CD4-positive, alpha-beta T cell treated with Interleukin-4 for 4 hours (primary cell): ENCODE results near the gene HEY2.
A peak's percentile ranks its signal among the peaks of the same experiment; 100 is the strongest.
"Not testable (repeated sequence)": the region's sequence is repeated elsewhere in the genome, so short reads cannot be mapped to it uniquely, and the experiment has no call there.

ENCODE experiments used
- DNase-seq: peaks from one replicate; pipeline ENCODE4 v3.0.0-alpha.2; 2020

The HEY2 gene

DNA sequence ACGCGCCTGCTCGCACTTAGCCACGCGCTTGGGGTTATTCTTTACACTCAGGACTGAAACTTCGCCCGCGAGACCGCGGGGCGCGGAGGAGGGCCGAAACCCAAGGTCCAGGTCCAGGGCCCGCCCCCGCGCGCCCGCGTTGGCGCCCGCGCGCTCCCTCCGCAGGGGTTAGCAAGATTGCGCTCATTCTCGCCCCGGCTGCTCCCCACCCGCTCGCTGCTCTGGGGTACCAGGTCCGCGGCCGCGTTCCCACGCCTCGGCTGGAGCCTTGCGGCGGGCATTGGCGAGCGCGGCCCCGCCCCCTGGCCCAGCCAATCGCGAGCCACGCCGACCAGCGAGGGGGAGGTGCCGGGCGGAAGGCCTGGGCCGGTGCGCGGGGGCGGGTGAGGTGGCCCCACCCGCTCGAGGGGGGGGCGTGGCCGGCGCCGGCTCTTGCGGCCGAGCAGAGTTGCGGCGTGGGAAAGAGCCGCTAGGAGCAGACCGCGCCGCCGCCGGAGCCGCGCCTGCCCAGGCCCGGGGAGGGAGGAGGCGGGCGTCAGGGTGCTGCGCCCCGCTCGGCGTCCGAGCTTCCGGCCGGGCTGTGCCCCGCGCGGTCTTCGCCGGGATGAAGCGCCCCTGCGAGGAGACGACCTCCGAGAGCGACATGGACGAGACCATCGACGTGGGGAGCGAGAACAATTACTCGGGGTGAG, at the start of gene HEY2:
TSS of gene HEY2 (plus strand) at position 460 of the 692 bp plus-strand sequence. CDS start at position 605, 145 bp downstream.
- DNase-seq, result peak; percentile 77

DNA sequence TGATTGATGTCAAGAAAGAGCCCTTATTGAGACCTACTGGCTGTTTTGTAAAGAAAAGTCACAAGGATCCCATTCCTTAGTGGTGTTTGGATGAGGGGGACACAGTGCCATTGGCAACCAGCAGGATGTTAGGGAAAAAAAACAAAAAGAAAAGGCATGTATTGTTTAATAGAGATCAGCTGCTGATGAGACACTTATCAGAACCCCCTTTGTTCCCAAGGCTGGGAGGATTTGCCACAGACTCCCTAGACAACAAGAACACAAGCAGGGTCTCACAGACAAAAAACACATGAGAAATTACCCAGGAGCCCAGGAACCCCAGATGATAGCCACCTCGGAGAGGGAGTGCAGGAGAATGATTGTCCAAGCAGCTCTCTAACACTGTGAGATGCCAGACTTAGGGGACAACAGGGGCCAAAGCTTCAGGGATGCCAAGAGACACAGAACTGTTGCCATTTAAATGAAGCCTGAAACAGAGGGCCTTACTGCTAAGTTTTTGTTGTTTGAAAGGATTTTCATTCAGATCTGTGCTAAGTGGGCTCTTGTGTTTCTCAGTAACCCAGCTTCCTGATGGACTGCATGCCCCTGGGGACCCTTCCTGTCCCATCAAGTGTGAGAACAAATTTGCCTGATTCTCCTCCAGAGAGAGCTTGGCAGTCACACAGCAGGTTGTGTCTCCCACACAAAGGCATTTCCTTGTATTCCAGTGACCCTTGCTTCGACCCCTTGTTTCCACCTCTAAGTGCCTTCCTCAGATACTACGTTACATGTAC, 48.7 kb upstream of the HEY2 start:
- no peak for DNase-seq

DNA sequence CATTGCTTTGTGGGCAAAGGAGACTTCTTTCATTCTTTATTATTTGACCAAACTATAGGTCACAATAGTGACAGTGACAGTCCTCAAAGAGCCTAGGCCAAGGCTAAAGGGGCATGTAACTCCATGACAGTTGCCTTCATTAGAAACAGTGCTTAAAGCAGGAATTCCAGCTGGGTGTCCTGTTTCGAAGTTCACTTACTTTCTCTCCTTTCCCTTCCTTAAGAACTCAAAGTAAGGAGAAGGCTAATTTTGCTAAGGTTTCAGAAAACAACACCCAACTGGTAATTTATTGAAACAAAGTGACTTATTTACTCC, 48.1 kb upstream of the HEY2 start:
- DNase-seq, result no peak

GRCh38 chr6:125703882-125704281, 45.5 kb upstream of the HEY2 start:
- not testable (repeated sequence) for DNase-seq

DNA sequence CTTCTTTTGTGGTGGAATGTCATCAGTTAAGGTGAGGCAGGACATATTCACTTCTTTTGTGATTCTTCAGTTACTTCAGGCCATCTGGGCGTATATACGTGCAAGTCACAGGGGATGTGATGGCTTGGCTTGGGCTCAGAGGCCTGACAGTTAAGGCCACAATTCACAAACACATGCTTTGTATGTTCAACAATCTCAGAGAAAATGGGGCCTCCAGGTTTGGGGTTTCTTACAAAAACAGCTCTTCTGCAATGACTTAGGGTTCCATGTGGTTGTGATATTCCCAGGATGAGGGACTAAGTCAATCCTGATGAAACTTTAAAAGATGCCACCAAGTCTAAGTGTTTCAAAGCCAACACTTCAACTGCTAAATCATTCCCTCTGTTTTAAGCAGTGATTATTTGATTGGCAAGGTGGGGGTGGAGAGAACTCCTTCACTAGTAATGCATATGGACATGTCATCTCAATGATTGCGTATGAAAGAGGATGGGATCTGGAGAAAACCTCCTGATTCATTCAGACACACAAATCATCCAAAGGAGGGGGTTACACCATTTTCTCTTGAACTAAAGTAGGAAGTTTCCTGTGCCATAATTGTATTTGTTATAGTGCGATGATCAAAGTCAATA, 41.7 kb upstream of the HEY2 start:
- DNase-seq, result no peak

GRCh38 chr6:125711013-125711675, 38.3 kb upstream of the HEY2 start:
- no peak for DNase-seq

DNA sequence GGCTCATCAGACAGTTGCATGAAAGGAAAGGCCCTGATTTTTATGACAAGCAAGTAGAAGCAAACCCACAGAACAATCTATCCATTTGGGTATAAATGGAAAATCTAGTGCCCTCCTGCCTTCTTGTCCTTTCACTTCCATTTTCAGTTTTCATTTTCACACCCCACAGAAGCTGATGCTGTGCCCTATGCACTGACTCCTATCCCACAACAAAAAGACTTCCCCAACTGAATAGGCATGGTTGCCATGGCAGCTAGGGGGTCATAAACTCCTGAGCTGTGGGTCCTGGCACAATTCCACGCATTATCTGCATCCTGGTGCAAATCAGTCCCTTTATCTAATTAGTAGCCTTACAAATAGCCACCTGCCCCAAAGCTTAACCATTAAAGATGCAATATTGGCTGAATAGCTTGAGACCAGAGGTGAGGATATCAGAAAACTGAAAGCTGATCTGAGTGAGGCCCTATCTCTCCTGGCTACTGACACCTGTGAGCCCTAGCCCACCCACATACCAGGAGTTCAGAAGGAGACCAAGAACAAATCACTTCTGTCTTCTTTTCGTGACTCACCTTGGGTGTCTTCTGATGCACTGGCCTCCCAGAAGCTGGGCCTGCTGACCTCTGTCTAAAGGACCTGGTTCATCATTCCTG, 34.9 kb upstream of the HEY2 start:
- DNase-seq, result no peak

DNA sequence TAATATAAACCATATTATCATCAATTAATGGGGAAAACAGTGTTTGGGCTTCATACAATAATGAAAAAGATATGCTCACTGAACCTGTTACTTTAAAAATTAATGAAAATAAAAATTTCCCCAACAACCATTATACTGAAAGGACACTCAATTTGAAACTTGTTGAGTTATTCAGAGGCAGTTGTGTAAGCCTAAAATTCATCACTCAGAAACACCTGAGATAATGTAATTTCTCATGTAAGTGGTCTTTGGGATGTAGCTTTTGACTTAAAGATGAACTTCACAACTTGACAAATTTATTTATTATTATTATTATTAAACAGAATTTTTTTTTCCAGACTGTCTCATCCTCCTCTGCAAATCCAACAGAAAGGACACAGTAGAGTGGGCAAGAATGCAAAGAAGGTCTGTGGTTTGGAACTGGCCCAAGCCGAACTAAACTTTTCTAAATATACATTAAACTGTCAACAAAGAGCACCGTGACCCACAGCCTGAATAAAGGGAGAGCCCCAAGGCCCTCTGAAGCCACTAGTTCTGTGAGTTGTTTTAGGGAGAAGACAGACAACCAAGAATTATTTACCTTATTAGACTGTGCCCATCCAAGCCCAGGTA, 32.2 kb upstream of the HEY2 start:
- no peak for DNase-seq

- no peak for DNase-seq
These were observed 31.3 kb upstream of the HEY2 start for GRCh38 chr6:125718109-125718508.

DNA sequence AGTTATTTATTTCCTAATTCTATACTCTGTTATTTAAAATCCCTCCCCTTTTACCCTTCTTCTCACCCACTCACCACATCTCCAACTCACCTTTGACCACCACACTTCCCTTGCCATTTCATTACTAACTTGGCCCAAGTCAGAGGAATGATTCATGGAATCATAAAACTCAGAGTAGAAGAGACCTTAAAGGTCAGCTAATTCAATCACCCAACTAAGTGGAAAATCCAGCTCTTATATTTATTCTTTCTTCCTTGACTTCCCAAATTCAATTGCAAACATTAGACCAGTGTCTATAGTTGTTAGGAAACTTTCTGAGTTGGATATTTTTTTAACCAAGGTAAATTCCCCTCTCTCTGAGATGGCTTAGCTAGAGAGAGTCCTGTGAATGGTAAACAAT, 26.5 kb upstream of the HEY2 start:
- no peak for DNase-seq

DNA sequence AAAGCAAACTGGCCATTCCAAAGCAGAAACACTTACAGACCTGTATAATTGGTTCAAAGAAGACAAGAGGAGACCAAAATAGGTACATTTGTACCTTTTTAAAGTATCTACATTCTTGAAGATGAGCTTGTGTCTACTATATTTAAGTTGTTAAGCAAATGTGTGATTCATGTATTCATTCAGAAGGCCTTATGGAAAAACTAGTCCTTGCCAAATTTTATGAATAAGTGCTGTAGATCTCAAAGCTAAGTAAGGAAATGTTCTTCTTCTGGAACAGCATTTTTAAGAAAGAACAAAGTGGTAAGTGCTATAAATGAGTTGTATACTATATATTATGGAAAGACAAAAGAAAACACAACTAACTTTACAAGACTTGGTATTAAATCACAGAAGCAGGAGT, 22.2 kb upstream of the HEY2 start:
- DNase-seq, result no peak

DNA sequence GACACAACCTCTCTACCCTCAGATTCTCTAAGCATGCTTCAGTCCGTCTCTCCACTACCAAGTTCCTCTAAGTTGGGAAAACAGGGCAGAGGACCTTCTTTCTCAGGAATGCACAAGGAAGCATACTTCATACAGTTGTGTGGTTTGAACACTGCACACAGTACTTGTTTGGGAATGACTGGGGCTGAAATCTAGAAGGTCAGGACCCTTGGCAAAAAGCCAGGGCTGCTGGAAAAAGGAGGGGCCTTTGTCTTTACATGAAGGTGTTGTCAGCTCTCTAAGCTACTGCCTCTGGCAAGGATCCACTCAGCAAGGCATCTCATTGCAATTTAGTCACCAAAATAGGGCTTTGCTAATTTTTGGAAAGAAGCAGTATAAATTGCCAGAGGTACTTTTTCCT, 20.7 kb upstream of the HEY2 start:
- DNase-seq, result no peak

- no peak for DNase-seq
These were observed 19.4 kb upstream of the HEY2 start for GRCh38 chr6:125729983-125730382.

GRCh38 chr6:125732398-125732797, 17.0 kb upstream of the HEY2 start:
- DNase-seq, result no peak

DNA sequence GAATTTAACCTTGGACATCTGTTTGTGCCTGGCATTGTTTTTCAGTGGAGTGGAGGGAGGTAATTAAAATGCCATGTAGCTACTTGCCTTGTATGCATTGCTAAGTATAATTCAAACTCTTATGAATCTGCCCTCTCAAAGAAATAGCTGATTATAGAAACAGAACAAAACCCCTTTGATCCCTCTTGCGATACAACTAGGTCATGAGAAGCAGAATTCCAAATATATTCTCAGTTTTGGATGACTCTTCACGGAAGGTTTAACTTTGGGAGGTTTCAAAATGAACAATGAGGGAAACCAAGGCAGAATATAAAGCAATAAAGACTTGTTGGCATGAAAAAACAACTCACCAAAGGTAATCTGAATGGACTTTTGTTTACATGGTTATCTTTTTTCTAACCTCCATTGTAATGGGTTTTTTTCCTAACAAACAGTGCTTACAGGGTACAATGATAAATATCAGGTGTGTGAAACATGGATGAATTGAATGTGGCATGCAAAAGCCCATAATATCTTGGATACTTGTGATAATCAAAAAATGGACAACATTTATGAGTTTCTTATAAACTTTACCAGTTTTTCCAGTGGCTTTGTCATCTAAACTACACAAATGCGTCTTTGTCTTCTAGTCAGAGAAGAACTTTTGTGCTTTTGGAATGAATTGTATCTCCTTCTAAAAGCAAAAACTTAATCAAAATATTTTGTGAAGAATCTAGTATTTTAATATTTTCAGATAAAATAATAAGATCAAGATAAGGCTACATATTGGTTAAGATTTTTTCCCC, 15.7 kb upstream of the HEY2 start:
- no peak for DNase-seq

DNA sequence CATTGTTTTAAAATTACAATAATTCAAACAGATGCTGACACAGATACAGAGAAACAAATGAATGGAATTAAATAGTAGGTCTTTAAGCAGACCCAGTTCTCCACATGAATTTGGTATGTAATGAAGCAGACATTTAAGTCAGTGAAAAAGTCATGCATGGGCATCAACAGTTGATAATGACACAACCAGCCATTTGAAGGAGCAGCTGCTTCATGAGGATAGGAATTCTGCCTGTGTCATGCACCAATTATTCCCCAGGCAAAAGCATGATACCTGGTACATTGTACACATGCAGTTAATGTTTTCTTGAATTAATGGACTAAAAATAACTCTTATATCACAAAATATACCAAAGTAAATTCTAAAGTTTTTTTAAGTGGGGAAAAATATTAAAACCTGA, 11.2 kb upstream of the HEY2 start:
- no peak for DNase-seq

DNA sequence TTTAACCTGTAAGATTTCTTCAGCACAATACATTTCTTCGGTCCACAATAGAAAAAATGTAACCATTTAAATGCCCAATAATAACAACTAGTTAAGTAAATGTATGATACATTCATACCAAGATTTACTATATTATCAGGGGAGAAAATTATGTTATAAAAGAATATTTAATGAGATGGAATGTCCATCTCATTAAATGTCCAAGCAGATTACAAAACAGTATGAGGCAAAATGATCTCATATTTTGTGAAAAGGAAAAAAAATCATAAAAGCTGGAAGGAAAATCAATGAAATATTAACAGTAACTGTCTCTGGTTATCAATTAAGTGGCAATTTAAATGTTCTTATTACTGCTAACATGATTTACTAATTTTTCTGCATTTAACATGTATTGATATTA, 10.1 kb upstream of the HEY2 start:
- no peak for DNase-seq

- no peak for DNase-seq
These were observed 8.1 kb upstream of the HEY2 start for GRCh38 chr6:125741336-125741735.

GRCh38 chr6:125742024-125742423, 7.4 kb upstream of the HEY2 start:
- DNase-seq, result no peak

DNA sequence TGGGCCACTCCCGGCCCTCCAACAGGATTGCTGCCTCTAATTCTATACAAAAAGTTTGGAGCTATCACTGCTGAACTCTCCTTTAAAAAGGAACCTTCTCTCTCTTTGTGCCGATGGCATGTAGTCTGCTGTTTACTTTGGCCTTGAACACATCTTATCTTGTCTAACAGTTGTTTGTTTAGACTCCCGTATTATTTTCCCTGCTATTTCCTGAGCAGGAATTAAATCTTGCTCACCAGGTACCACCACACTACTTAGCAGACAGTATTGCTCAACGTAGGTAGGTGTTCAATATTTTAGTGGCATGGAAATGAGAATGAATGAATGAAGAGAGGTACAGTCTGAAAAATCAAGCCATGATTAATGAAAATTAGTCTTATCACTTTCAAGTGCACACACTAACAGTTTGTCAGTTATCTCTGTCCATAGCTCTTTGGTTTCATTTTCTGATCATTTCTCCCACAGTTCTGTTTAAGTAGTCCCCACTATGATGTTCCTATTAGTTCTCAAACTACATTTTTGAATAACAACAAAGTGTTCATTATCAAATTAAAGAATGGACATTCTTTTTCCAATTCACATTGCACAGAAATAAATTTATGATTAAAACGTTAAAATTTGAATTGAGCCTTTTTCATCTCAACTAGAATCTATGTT, 6.8 kb upstream of the HEY2 start:
- DNase-seq, result no peak

- DNase-seq, result no peak
These were observed 5.8 kb upstream of the HEY2 start for GRCh38 chr6:125743604-125744003.
